HepG2 (cell line): ENCODE measurements around the gene ANKRD27. TPM values are rescaled to one million over a fixed set of nuclear protein-coding genes. Genes with fewer than 3 reads are reported as not detected.

Source experiments
- ATAC-seq: fragments of 200-7000 bp; cut with Tn5 transposase; 3 replicates; pipeline ENCODE4 v1.9.1; 2020; ENCODE audit warnings: mild to moderate bottlenecking, moderate library complexity
- BruUV-seq: library from RNA; stranded (reverse); fragments of 400-500 nt; replicated peaks from 2 replicates; lab custom pipeline; 2021; lab: Mats Ljungman, UMichigan
- CTCF ChIA-PET: fragments of 300-600 bp; formaldehyde crosslinking; extraction: SDS; loops from one replicate; lab custom pipeline; 2021; ENCODE audit warnings: low total read pairs, inconsistent platforms, low intra/inter-chr PET ratio; lab: Yijun Ruan, JAX
- POLR2A ChIA-PET: fragments of 350-600 bp; sonication (Branson Sonifier 250); formaldehyde crosslinking; loops from one replicate; lab custom pipeline; 2020; ENCODE audit warnings: antibody characterized with exemption, inconsistent platforms; lab: Yijun Ruan, JAX
- DNase-seq: peaks from one replicate; pipeline ENCODE4 v3.0.0-alpha.2; 2015; ENCODE audit warnings: low spot score
- FAIRE-seq: peaks from 3 replicates; lab custom pipeline; 2011; peaks lifted over from hg19 to GRCh38; lab: Jason Lieb, UNC
- H2AFZ ChIP-seq: one replicate; pipeline ENCODE4 v1.6.1; 2011; ENCODE audit warnings: low read length, inconsistent platforms
- H3K27ac ChIP-seq: fragments of 300-600 bp; 3 replicates; pipeline ENCODE4 v1.8.0; 2011; ENCODE audit warnings: mixed run types, mild to moderate bottlenecking, mixed read lengths, low read length, inconsistent platforms; ENCODE audit not compliant: insufficient read depth; ENCODE audit errors: extremely low read length
- H3K27me3 ChIP-seq, 2 experiments: fragments of 200-600 bp in 1 of 2; 2 replicates in 1 of 2; 3 replicates in 1 of 2; pipeline versions ENCODE4 v1.6.0 to v1.8.0; 2011; ENCODE audit warnings: low read length in 2 of 2, mild to moderate bottlenecking in 2 of 2, moderate library complexity in 2 of 2, inconsistent platforms in 1 of 2; ENCODE audit not compliant: insufficient read depth in 2 of 2, control insufficient read depth in 1 of 2
- H3K36me3 ChIP-seq, 2 experiments: fragments of 200-600 bp in 1 of 2; replicated peaks in 1 of 2; 2 replicates in 1 of 2; 3 replicates in 1 of 2; pipeline versions ENCODE4 v1.5.1 to v1.8.0; 2011; ENCODE audit warnings: low read length in 2 of 2, inconsistent platforms in 1 of 2; ENCODE audit not compliant: insufficient read depth in 2 of 2, control insufficient read depth in 1 of 2
- H3K4me1 ChIP-seq: 2 replicates; pipeline ENCODE4 v1.5.1; 2012; ENCODE audit warnings: low read length, inconsistent platforms; ENCODE audit not compliant: insufficient read depth
- H3K4me2 ChIP-seq: 2 replicates; pipeline ENCODE4 v1.6.0; 2011; ENCODE audit warnings: low read depth, low read length, inconsistent platforms
- H3K4me3 ChIP-seq, 3 experiments: fragments of 200-600 bp in 1 of 3; sonication (generic), shearing (Covaris generic) in 1 of 3; replicated peaks in 1 of 3; 2 replicates each; pipeline ENCODE4 v1.5.1; 2011 to 2016; ENCODE audit warnings: low read length in 3 of 3, inconsistent platforms in 2 of 3, low read depth in 2 of 3, mild to moderate bottlenecking in 2 of 3, control low read depth in 1 of 3, mixed read lengths in 1 of 3; ENCODE audit not compliant: insufficient read depth in 1 of 3
- H3K79me2 ChIP-seq: one replicate; pipeline ENCODE4 v1.6.1; 2011; ENCODE audit warnings: low read length, inconsistent platforms; ENCODE audit not compliant: insufficient read depth
- H3K9ac ChIP-seq: 2 replicates; pipeline ENCODE4 v1.6.0; 2011; ENCODE audit warnings: mild to moderate bottlenecking, low read depth, low read length, inconsistent platforms; ENCODE audit not compliant: insufficient read depth
- H3K9me3 ChIP-seq: 2 replicates; pipeline ENCODE4 v1.5.1; 2012; ENCODE audit warnings: mild to moderate bottlenecking, low read length
- H4K20me1 ChIP-seq: 2 replicates; pipeline ENCODE4 v1.6.0; 2011; ENCODE audit warnings: inconsistent platforms, mild to moderate bottlenecking, low read length, moderate library complexity; ENCODE audit not compliant: insufficient read depth
- CAMTA2 ChIP-seq: sonication (generic); formaldehyde crosslinking; IDR thresholded peaks from 2 replicates; pipeline ENCODE4 v1.4.0; 2020; ENCODE audit warnings: mild to moderate bottlenecking, missing genetic modification reagents, borderline replicate concordance
- FOXA1 ChIP-seq, 2 experiments: fragments of 450-650 bp in 1 of 2; sonication (generic) in 1 of 2; formaldehyde crosslinking in 1 of 2; IDR thresholded peaks; 2 replicates each; pipeline versions ENCODE4 v1.4.0 to v1.6.1; 2016 to 2020; ENCODE audit warnings: missing genetic modification reagents in 1 of 2
- KLF15 ChIP-seq: sonication (generic); formaldehyde crosslinking; IDR thresholded peaks from 2 replicates; pipeline ENCODE4 v1.8.1; 2023; ENCODE audit warnings: borderline replicate concordance, mild to moderate bottlenecking, inconsistent platforms, missing genetic modification reagents, mixed read lengths
- MTF1 ChIP-seq: sonication (generic); formaldehyde crosslinking; IDR thresholded peaks from 2 replicates; pipeline ENCODE4 v1.5.0; 2020; ENCODE audit warnings: missing genetic modification reagents
- PHF21A ChIP-seq: sonication (generic); formaldehyde crosslinking; IDR thresholded peaks from 2 replicates; pipeline ENCODE4 v1.5.0; 2020; ENCODE audit warnings: mild to moderate bottlenecking, missing genetic modification reagents
- ZNF570 ChIP-seq: sonication (generic); formaldehyde crosslinking; IDR thresholded peaks from 2 replicates; pipeline ENCODE4 v1.4.0; 2020; ENCODE audit warnings: mild to moderate bottlenecking, missing genetic modification reagents, borderline replicate concordance
- ZNF746 ChIP-seq: sonication (generic); formaldehyde crosslinking; IDR thresholded peaks from 2 replicates; pipeline ENCODE4 v1.8.0; 2022; ENCODE audit warnings: mild to moderate bottlenecking, missing genetic modification reagents
- WGBS: methylation state at CpG from one replicate; pipeline ENCODE4 v1.1.6; 2017; ENCODE audit warnings: low lambda C conversion rate; 5-methylcytosine and 5-hydroxymethylcytosine counted together
- in situ Hi-C: cut with HindIII; loops from 2 replicates; pipeline ENCODE4 v1.10.0; 2017; ENCODE audit warnings: low pct_unique_long_range_greater_than_20kb; ENCODE audit not compliant: extremely low pct_ligation_motif_present
- intact Hi-C: fragments of 100-400 bp; cut with micrococcal nuclease; formaldehyde crosslinking; loops from one replicate; pipeline ENCODE4 v1.10.0; 2022; ENCODE audit not compliant: unreplicated experiment
- polyA plus RNA-seq, 8 experiments: library from polyadenylated mRNA; depleted of rRNA in 3 of 8; stranded (reverse) in 7 of 8; unstranded in 1 of 8; fragments of >200 nt; fragmentation: Illumina TruSeq in 4 of 8; extraction: Trizol in 4 of 8; gene quantifications; 2 replicates each; pipeline versions ENCODE4 v1.2.1 to v1.2.3, GENCODE V29; 2011 to 2016; ENCODE audit warnings: low read depth in 4 of 8, missing spikeins in 1 of 8, mixed read lengths in 1 of 8; ENCODE audit not compliant: insufficient read depth in 1 of 8
- total RNA-seq, 5 experiments: library from RNA; depleted of rRNA; stranded (reverse); fragments of >200 nt; fragmentation: Illumina TruSeq; extraction: Trizol; gene quantifications; 2 replicates each; pipeline ENCODE4 v1.2.3, GENCODE V29; 2016; ENCODE audit warnings: low read depth in 1 of 5
- TF ChIP-seq, protein P1 (sequence below): sonication (generic); formaldehyde crosslinking; IDR thresholded peaks from 2 replicates; pipeline ENCODE4 v1.4.0; 2020; ENCODE audit warnings: missing genetic modification reagents
- TF ChIP-seq, protein P2 (sequence below): sonication (generic); formaldehyde crosslinking; IDR thresholded peaks from 2 replicates; pipeline ENCODE4 v1.4.0; 2020; ENCODE audit warnings: missing genetic modification reagents
- TF ChIP-seq, protein P3 (sequence below): sonication (generic); formaldehyde crosslinking; IDR thresholded peaks from 2 replicates; pipeline ENCODE4 v1.4.0; 2020; ENCODE audit warnings: missing genetic modification reagents
- TF ChIP-seq, protein P4 (sequence below): sonication (generic); formaldehyde crosslinking; IDR thresholded peaks from 2 replicates; pipeline ENCODE4 v1.5.0; 2020; ENCODE audit warnings: mild to moderate bottlenecking, missing genetic modification reagents, moderate library complexity
- TF ChIP-seq, protein P5 (sequence below): sonication (generic); formaldehyde crosslinking; IDR thresholded peaks from 2 replicates; pipeline ENCODE4 v1.5.1; 2020; ENCODE audit warnings: missing genetic modification reagents, mild to moderate bottlenecking, borderline replicate concordance

Gene ANKRD27
- total and polyA plus RNA-seq, 2 of the 13 experiments (the other 11 are each of a cell fraction or from before 2014, with no cell fraction given), result 22.2 to 23.7 TPM

DNA sequence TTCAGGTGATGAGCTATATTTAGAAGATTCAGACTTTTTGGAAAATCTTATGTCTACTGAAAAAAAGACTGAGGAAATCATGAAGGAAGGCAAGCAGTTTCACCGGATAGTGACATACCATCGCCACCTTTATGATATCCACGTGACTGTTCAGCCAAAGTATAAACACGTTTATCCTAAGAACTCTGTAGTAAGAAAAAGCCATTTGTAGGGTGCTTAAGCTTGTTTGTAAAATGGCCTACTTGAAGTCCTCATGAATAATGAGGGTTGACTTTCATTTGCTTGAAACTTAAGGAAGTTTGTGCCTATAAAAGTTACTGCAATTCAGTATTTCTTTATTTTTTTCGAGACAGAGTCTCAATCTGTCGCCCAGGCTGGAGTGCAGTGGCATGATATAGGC is 36.8 kb upstream of the ANKRD27 start:
- 96% methylated on average over 6 of the region's 6 CpGs for WGBS
- in situ Hi-C loops, result no loop called here
- BruUV-seq, result no TSS peak
- Histone ChIP-seq H3K9ac (no peak overlapping the region), H3K4me3 (no peak overlapping the region), H3K27ac (no peak overlapping the region), H3K4me2 (no peak overlapping the region), H3K36me3 (peaks cover 2 to 15% of the 10 kb centered on the region in 2 experiments; a peak in 1 of 5 replicates), H3K27me3 (no peaks in the 10 kb centered on the region), H2AFZ (no peak overlapping the region), H3K79me2 (no peaks in the 10 kb centered on the region), H4K20me1 (peaks cover 9% of the 10 kb centered on the region; the same call in 1 of the 2 replicates), H3K9me3 (no peaks in the 10 kb centered on the region), H3K4me1 (no peaks in the 10 kb centered on the region)
- ChIA-PET POLR2A (no interaction called here), CTCF (no interaction called here)
- DNase-seq (no peak), ATAC-seq (no peak), FAIRE-seq (no peak)
- TF ChIP-seq ZNF746 (CRISPR knock-in tag) (no peak), ZNF570 (CRISPR knock-in tag) (no peak), FOXA1 (IDR thresholded peaks at IDR 0.05) (no peak), FOXA1 (CRISPR knock-in tag; IDR thresholded peaks at IDR 0.05) (no peak), PHF21A (CRISPR knock-in tag) (no peak), KLF15 (CRISPR knock-in tag) (no peak), MTF1 (CRISPR knock-in tag) (no peak), CAMTA2 (no peak)
- TF ChIP-seq, protein P1, sequence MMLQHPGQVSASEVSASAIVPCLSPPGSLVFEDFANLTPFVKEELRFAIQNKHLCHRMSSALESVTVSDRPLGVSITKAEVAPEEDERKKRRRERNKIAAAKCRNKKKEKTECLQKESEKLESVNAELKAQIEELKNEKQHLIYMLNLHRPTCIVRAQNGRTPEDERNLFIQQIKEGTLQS (CRISPR knock-in tag), result no peak
- TF ChIP-seq, protein P2, sequence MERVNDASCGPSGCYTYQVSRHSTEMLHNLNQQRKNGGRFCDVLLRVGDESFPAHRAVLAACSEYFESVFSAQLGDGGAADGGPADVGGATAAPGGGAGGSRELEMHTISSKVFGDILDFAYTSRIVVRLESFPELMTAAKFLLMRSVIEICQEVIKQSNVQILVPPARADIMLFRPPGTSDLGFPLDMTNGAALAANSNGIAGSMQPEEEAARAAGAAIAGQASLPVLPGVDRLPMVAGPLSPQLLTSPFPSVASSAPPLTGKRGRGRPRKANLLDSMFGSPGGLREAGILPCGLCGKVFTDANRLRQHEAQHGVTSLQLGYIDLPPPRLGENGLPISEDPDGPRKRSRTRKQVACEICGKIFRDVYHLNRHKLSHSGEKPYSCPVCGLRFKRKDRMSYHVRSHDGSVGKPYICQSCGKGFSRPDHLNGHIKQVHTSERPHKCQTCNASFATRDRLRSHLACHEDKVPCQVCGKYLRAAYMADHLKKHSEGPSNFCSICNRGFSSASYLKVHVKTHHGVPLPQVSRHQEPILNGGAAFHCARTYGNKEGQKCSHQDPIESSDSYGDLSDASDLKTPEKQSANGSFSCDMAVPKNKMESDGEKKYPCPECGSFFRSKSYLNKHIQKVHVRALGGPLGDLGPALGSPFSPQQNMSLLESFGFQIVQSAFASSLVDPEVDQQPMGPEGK (CRISPR knock-in tag), result no peak
- TF ChIP-seq, protein P3, sequence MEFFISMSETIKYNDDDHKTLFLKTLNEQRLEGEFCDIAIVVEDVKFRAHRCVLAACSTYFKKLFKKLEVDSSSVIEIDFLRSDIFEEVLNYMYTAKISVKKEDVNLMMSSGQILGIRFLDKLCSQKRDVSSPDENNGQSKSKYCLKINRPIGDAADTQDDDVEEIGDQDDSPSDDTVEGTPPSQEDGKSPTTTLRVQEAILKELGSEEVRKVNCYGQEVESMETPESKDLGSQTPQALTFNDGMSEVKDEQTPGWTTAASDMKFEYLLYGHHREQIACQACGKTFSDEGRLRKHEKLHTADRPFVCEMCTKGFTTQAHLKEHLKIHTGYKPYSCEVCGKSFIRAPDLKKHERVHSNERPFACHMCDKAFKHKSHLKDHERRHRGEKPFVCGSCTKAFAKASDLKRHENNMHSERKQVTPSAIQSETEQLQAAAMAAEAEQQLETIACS (CRISPR knock-in tag), result no peak
- TF ChIP-seq, protein P4, sequence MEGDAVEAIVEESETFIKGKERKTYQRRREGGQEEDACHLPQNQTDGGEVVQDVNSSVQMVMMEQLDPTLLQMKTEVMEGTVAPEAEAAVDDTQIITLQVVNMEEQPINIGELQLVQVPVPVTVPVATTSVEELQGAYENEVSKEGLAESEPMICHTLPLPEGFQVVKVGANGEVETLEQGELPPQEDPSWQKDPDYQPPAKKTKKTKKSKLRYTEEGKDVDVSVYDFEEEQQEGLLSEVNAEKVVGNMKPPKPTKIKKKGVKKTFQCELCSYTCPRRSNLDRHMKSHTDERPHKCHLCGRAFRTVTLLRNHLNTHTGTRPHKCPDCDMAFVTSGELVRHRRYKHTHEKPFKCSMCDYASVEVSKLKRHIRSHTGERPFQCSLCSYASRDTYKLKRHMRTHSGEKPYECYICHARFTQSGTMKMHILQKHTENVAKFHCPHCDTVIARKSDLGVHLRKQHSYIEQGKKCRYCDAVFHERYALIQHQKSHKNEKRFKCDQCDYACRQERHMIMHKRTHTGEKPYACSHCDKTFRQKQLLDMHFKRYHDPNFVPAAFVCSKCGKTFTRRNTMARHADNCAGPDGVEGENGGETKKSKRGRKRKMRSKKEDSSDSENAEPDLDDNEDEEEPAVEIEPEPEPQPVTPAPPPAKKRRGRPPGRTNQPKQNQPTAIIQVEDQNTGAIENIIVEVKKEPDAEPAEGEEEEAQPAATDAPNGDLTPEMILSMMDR, result no peak
- TF ChIP-seq, protein P5, sequence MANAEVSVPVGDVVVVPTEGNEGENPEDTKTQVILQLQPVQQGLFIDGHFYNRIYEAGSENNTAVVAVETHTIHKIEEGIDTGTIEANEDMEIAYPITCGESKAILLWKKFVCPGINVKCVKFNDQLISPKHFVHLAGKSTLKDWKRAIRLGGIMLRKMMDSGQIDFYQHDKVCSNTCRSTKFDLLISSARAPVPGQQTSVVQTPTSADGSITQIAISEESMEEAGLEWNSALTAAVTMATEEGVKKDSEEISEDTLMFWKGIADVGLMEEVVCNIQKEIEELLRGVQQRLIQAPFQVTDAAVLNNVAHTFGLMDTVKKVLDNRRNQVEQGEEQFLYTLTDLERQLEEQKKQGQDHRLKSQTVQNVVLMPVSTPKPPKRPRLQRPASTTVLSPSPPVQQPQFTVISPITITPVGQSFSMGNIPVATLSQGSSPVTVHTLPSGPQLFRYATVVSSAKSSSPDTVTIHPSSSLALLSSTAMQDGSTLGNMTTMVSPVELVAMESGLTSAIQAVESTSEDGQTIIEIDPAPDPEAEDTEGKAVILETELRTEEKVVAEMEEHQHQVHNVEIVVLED (CRISPR knock-in tag), result no peak
- intact Hi-C loops, result no loop called here
